Endometrial microvascular endothelial cells (primary cell): Measurements from ENCODE around the gene TRAPPC3. TPM values are rescaled to one million over a fixed set of nuclear protein-coding genes. Genes with fewer than 3 reads are reported as not detected.

Source experiments
- in situ Hi-C: cut with HindIII; loops from 2 replicates; pipeline ENCODE4 v1.10.0; 2017; ENCODE audit warnings: low sequenced_read_pairs, low pct_unique_long_range_greater_than_20kb; ENCODE audit errors: inconsistent ontology term
- total RNA-seq: library from RNA; depleted of rRNA; stranded (reverse); fragments of >200 nt; gene quantifications from one replicate; pipeline ENCODE4 v1.2.3, GENCODE V29; 2015; ENCODE audit errors: inconsistent ontology term

TRAPPC3 gene
- total RNA-seq, 1 donor from 2014 or later: 148 TPM

DNA sequence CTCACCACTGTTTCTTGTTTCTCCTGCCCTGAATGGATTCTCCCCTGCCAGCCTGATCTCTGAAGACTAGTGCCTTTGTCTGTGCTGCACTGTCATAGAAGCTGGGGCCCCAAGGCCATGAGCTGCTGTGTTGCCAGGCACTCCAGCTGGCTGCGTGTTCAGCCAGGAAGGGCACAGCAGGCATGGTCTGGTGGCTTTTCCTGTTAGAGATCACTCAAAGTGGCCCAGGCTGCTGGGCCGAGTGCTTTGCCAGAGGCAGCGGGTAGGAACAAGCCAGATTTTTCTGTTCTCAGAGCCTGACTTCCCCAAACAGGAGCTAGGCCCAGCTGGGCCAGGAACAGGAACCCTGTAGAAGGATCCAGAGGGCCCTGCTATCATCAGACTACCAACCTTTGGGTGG, 55.4 kb downstream of the TRAPPC3 start:
- in situ Hi-C loops: no loop called here

DNA sequence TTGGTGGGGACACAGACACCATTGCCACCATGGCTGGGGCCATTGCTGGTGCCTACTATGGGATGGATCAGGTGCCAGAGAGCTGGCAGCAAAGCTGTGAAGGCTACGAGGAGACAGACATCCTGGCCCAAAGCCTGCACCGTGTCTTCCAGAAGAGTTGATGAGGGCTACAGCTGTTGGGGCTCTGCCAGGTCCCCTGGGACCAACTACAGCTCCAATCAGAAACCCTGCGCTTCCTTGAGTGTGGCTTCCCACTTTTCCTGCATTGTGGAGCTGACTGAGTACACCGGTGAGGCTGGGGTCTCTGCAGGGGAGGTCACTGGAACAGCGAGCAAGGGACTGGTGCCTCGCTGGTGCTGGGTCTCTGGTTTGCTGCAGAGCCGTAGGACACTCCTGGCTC, 56.1 kb downstream of the TRAPPC3 start:
- in situ Hi-C loops: no loop called here

DNA sequence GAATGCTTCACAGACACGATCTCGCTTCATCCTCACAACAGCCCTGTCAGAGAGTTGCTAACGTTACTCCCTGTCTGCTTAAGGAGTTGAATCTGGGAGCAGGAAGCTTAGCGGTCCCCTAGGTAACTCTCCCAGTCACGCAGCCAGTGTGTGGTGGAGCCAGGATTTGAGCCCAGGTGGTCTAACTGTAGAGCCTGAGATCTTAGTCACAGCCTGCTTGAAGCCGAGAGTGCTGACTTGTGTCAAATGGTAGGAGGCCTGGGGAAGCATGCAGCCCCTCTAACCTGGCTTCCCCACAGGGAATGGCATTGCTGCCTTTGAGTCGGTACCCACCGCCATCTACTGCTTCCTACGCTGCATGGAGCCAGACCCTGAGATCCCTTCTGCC, 56.5 kb downstream of the TRAPPC3 start:
- in situ Hi-C loops: no loop called here

DNA sequence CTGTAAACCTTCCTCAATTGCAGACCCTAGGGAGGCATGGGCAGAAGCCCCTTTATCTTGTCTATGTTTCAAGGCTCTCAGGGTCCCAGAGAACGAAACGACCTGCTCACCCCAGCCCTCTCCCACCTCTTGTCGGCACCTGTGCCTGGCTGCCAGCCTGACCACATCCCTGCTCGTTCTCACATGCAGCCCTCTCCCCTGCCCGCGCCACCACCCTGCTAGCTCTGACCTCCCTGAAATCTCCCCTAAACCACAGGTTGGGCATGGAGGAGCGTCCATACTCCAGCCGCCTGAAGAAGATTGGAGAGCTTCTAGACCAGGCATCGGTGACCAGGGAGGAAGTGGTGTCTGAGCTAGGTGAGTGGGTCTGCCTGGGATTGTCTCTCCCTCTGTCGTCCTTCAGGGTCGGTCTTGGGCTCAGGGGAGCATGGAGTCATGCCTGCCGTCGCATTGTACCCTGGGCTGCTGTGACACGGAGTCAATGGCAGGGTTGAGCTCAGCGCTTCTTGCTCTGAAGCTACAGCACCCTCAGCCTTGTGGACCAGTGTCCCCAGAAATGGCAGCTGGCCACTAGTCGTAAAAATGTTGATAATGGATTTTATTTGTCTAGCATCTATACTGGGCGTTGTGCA, 57.0 kb downstream of the TRAPPC3 start:
- in situ Hi-C loops: no loop called here

DNA sequence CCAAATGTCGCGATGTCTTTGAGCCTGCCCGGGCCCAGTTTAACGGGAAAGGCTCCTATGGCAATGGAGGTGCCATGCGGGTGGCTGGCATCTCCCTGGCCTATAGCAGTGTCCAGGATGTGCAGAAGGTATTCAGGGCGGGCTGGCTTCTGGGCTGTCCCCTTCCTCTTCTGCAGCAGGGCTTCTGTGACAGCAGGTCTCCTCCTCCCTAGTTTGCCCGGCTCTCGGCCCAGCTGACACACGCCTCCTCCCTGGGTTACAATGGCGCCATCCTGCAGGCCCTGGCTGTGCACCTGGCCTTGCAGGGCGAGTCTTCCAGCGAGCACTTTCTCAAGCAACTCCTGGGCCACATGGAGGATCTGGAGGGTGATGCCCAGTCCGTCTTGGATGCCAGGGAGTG, 57.6 kb downstream of the TRAPPC3 start:
- in situ Hi-C loops: no loop called here

DNA sequence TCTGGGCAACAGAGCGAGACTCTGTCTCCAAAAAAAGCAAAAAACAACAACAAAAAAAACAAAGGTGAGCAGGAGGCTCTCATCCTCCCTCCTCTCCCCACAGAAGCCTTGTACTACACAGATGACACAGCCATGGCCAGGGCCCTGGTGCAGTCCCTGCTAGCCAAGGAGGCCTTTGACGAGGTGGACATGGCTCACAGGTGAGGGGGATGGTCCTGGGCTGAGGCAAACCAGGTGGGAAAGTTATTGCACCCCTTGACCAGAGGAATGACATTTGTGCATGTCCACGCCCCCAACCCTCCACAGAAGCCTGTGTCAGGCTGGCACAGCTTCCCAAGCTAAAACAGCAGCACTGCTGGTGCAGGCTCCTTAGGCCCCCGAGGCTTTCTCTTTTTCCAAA, 58.1 kb downstream of the TRAPPC3 start:
- in situ Hi-C loops: no loop called here

DNA sequence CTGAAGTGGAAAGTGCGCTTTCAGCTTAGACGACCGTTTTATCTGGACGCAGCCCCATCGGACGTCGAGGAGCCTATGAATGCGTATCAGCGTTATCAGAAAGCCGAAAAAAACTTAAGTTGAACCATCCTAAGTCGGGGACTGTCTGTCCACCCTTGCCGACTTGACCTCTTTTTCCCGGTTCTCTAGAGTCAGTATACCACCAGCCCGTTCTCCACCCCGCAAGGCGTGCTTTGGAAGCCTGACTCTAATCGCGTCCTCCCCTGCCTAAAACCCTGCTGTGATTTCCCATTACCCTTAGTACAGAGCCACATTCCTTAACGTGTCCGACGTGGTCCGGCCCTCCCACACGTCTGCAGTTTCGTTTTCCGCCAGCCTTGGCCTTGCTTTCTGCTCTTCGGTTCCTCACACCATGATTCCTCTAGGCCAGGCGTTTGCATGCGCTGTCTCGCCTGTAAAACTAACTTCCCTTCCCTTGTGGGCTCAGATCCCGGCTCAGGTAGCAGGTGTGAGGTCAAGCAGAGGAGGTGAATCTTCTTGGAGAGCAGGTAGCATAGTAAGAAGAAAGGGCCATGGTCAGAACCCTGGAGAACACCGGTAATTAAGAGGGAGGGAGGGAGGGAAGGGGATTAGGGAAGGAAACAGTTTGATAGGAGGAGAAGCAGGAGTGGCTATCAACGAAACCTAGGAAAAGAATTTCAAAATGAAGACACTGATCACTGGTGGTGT, 59.7 kb downstream of the TRAPPC3 start:
- in situ Hi-C loops: no loop called here

DNA sequence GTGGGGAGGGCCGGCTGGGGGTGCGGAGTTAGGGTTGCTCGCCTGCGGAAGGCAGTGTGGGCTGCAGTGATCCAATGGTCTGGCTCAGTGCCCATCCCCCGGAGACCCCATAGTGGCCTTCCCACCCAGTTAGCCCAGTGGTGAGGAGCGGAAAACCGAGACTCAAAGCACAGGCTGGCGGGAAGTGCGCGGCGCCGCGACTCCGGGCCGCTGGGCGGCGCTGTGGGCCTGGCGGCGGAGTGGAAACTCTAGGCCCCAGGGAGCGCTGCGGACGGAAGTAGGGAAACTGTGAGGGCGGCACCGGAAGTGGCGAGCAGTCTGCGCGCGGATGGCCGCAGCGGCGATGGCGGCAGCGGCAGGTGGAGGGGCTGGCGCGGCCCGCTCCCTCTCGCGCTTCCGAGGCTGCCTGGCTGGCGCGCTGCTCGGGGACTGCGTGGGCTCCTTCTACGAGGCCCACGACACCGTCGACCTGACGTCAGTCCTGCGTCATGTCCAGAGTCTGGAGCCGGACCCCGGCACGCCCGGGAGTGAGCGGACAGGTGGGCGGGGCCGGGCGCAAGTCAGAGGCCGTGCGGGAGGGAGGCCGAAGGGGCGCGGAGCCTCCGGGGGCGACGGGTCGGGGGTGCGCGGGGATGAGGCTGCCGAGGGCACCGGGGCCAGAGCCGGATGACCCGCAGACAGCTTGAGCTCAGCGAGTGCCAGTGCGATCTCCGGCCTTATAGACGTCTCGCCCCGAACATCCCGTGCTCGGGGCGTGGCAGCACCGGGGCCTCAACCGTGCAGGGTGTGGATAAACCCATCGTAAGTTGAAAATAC, 60.5 kb downstream of the TRAPPC3 start, which contains the start of gene ADPRS:
Gene ADPRS, plus strand, starts transcription at position 316 of the 816 bp plus-strand sequence. Its CDS starts 13 bp downstream, at position 329.
- in situ Hi-C loops: no loop called here

DNA sequence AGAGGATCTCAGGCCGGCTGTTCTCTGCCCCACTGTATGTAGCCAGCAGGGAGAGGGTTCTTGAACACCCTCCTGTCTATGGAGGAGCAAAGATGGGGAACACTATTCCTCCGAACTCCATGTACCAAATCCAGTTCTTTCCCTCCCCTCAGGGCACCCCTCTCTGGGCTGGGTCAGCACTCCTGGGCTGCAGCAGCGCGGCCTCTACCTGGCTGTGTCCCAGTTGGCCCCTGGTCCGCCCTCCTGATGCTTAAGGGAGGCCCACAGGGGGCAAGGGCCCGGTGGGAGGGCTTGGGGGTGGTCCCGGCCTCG, 61.1 kb downstream of the TRAPPC3 start:
- in situ Hi-C loops: no loop called here

DNA sequence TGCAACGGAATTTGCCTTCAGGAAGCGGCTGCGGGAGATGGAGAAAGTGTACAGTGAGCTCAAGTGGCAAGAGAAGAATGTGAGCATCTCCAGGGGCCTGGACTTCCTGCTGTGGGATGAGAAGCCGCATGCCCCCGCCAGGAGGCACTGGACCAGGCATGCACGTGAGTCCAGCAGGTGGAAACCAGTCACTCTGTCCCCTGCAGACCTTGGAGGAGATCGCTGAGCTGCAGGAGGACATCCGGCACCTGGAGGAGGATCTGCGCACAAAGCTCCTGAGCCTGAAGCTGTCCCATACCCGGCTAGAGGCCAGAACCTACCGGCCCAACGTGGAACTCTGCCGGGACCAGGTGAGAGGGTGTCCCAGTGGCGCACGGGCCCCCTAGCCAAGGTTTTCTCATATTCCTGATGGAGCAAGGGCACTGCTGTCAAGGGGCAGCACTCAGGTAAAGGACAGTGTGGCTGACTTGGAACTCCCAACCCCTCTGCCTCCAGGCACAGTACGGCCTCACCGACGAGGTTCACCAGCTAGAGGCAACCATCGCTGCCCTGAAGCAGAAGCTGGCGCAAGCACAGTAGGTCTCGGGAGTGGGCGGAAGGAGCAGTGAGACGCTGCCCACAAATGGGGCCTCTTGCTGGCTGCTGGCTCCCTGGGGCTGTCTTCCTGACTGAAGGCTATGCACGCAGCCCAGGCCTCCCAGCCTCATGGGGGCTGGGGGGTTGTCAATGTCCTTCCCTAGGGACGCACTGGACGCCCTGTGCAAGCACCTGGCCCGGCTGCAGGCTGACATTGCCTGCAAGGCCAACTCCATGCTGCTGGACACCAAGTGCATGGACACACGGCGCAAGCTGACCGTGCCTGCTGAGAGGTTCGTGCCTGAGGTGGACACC, 61.8 kb downstream of the TRAPPC3 start:
- in situ Hi-C loops: no loop called here

Other genes starting within 250 kb of the TRAPPC3 start
- gene AGO3, start 218.4 kb downstream of the TRAPPC3 start, total RNA-seq: 7.2 TPM
- not detected for gene TEKT2, start 65.4 kb downstream of the TRAPPC3 start, total RNA-seq
- 59.1 TPM for gene ADPRS, start 60.6 kb downstream of the TRAPPC3 start, total RNA-seq
- gene COL8A2, start 24.3 kb downstream of the TRAPPC3 start, total RNA-seq: 3.9 TPM
- gene MAP7D1, start 6.7 kb upstream of the TRAPPC3 start, total RNA-seq: 199 TPM
- gene THRAP3, start 75.0 kb upstream of the TRAPPC3 start, total RNA-seq: 124 TPM
- gene SH3D21, start 156.9 kb upstream of the TRAPPC3 start, total RNA-seq: 0.84 TPM
- 86.7 TPM for gene EVA1B, start 174.2 kb upstream of the TRAPPC3 start, total RNA-seq
- 29.4 TPM for gene STK40, start 236.4 kb upstream of the TRAPPC3 start, total RNA-seq
- gene LSM10, start 248.4 kb upstream of the TRAPPC3 start, total RNA-seq: 68.4 TPM